ENCODE measurements around the gene STX1A.

The STX1A gene

DNA sequence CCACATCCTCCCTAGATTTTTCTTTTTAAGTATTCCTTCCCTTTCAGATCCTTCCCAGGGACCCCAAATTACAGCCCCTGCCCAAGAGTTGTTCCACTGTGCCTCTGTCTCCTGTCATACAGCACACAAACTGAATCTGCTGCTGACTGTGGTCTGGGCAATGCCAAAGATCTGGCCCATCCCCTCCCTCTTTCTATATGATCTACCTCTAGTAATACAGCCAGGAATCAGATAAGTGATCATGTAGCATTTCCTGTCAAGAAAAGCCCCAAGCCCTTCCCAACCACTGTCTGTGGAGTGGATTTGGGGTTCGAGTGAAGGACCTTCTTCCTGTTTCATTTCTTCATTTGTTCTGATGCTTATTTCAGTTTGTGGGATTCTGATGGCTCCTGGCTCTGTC, 6.7 kb downstream of the STX1A start:
- Histone ChIP-seq H3K9me3 (ENCODE audit: low read length) (no peaks in the 10 kb centered on the region), H3K4me3 (ENCODE audit: low read length) (no peak overlapping the region), H3K4me1 (ENCODE audit: insufficient read depth, low read length) (peaks cover 9% of the 10 kb centered on the region), H3K27me3 (ENCODE audit: insufficient read depth, low read length) (no peaks in the 10 kb centered on the region), H2AFZ (ENCODE audit: low read depth, low read length) (no peak overlapping the region), H3K36me3 (ENCODE audit: insufficient read depth, low read length) (no peaks in the 10 kb centered on the region)

DNA sequence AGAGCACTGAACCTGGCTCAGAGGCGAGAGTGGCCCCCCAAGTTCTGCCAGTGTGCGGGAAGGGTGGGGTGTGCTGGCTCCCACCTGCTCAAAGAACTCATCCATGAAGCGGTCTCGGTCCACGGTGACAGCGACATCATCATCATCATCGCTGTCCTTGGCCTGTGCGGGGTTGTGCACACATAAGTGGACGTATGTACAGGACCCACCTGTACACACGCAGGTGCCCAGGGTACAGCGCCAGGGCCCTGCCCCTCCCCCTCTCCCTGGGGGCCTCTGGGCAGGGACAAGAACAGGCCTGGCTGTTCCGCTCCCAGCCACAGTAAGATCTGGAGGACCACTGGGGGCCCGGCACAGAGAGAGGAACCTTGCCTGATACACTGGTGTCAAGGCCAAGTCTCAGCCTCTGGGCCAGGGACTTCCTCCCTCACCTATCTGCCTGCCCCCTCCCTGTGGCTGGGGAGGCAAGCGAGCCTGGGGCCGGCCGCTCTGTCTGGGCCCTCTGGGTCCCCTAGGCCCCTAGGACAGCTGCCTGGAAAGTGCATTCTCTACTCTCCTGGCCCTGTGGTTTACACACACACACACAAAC, 10.4 kb downstream of the STX1A start:
- Histone ChIP-seq H3K36me3 (ENCODE audit: insufficient read depth, low read length) (peaks cover 3% of the 10 kb centered on the region), H3K4me1 (ENCODE audit: insufficient read depth, low read length) (no peaks in the 10 kb centered on the region), H3K27me3 (ENCODE audit: insufficient read depth, low read length) (no peaks in the 10 kb centered on the region), H3K4me3 (ENCODE audit: low read length) (no peak overlapping the region), H2AFZ (ENCODE audit: low read depth, low read length) (no peak overlapping the region), H3K9me3 (ENCODE audit: low read length) (no peaks in the 10 kb centered on the region)

DNA sequence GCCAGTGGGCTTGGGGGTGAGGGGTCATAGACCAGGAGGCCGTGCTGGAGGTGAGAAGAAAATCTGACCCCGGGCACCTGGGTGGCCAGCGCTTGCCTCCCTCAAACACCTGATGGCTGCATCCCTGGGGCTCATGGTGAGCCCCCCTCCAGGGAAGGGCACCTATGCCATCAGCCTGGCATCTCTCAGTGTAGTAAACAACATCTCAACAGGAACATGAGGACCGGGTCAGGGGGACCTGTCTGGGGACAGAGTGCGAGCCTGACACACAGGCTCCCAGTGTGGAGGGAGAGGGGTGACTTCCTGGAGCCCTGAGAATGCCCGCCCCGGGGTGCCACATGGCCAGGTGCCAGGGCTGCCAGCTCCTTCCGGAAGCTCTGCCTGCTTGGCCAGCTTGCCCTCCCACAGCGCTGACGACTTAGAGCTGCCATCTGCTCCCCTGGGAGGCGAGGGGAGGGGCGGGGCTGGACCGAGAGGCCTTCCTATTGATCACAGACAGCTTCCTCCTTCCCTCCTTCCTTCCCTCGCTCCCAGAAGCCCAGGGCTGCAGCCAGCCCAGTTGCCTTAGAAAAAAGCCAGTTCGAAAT, 12.3 kb downstream of the STX1A start:
- H3K27me3 ChIP-seq (ENCODE audit: insufficient read depth, low read length), result no peaks in the 10 kb centered on the region
- H2AFZ ChIP-seq (ENCODE audit: low read depth, low read length), result no peak overlapping the region
- no peaks in the 10 kb centered on the region for H3K9me3 ChIP-seq (ENCODE audit: low read length)
- H3K4me1 ChIP-seq (ENCODE audit: insufficient read depth, low read length), result no peaks in the 10 kb centered on the region
- H3K36me3 ChIP-seq (ENCODE audit: insufficient read depth, low read length), result peaks cover 9% of the 10 kb centered on the region
- H3K4me3 ChIP-seq (ENCODE audit: low read length), result no peak overlapping the region

DNA sequence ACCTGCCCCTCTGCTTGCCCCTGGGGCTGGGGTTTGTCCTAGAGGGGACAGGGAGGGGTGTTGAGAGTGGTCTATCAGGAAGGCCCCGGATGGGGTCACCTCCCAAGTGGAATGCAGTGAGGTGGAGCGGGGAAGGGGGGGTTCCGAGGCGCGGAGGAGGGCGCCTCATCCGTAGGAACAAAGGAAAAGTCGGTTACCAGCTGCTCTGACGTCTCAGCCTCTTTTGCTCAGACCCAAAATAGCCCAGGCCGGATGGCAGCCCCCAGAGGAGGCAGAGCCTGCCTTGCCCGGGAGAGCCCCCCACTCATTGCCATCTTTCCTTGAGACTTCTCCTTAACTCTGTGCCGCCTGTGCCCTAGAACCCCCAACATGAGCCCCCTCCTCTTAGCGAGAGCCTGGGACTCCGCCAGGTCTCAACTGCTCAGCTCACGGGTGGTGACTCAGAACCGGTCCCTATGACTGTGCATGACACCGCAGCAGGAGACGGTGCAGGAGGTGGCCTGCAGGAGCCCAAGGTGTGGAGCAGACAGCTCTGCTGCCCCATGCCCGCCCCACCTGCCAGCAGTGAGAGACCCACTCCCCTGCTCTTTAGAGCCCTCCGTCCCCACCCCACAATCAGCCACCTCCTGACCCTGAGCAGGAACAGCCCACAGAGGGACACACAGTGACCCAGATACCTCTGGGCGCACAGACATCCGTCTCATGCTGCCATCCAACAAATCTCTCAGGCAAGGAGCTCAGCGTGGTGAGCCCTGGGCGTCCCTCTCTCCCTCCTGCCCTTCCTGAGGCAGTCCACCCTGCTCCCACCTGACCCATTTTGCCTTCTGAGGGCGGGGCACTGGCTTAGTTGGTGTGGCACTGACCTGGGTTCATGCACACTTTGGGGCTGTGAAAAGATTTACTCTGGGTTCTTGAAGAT, 13.1 kb downstream of the STX1A start:
- no peaks in the 10 kb centered on the region for H3K9me3 ChIP-seq (ENCODE audit: low read length)
- no peak overlapping the region for H3K4me3 ChIP-seq (ENCODE audit: low read length)
- no peaks in the 10 kb centered on the region for H3K4me1 ChIP-seq (ENCODE audit: insufficient read depth, low read length)
- no peaks in the 10 kb centered on the region for H3K27me3 ChIP-seq (ENCODE audit: insufficient read depth, low read length)
- no peak overlapping the region for H2AFZ ChIP-seq (ENCODE audit: low read depth, low read length)
- H3K36me3 ChIP-seq (ENCODE audit: insufficient read depth, low read length), result peaks cover 9% of the 10 kb centered on the region

DNA sequence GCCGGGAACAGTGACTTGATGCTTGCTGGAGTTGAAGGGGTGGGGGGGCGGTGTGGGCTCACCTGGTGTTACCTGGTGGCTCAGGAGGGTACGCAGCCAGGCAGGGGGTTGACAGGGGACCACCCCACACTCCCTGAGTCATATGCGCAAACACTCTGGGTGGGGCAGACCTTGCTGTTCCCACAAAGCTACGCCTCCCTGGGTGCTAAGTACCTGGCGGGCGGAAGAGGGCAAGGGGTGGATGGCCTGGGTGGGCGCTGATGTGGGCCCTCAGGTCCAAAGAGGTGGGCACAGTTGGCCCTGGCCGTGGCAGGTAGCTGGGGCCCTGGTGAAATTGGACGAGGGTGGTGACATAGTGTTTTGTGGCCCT, 13.9 kb downstream of the STX1A start:
- H2AFZ ChIP-seq (ENCODE audit: low read depth, low read length), result no peak overlapping the region
- no peaks in the 10 kb centered on the region for H3K9me3 ChIP-seq (ENCODE audit: low read length)
- H3K27me3 ChIP-seq (ENCODE audit: insufficient read depth, low read length), result no peaks in the 10 kb centered on the region
- no peak overlapping the region for H3K4me3 ChIP-seq (ENCODE audit: low read length)
- H3K36me3 ChIP-seq (ENCODE audit: insufficient read depth, low read length), result peaks cover 9% of the 10 kb centered on the region
- no peaks in the 10 kb centered on the region for H3K4me1 ChIP-seq (ENCODE audit: insufficient read depth, low read length)

DNA sequence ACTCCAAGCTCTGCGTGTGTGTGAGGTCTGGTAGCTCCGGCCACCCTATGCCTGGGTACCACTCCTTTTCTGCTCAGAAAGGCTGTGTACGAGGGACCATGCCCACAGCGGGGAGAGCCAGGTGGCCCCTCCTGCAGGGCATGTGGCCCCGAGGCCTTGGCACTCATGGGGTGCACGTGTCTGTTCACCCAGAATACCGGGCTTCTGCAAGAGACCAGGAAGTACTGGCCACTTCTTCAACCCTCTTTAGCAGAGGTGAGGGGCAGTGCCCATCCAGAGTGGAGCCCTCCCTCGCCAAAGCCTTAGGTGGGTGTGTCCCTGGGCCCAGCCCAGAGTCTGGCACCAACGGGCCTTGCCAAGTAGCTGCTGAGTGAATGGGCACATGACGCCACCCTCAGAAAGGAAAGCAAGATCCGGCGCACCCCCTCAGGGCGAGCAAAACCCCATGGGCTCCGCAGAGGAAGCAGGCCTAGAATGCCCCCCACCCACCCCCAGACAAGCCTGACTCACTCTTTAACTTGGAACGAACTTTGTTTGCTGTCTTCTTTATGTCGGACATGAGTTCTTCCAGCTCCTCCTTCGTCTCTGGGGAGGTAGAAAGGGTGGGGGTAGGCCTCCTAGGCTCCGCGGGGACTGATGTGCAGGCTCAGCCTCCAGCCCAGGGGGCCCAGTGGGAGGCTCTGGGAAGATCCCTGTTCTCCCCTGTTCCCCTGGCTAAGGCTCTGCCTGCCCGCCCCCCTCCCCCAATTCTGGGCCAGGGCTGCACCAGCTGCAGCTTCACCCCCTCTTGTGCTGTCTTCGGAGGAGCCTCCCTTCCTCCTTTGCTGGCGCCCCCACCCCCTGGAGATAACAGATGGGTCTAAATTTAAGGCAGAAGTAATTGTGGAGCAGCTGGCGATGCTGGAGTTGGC, 14.6 kb downstream of the STX1A start:
- Histone ChIP-seq H3K4me3 (ENCODE audit: low read length) (no peak overlapping the region), H3K9me3 (ENCODE audit: low read length) (no peaks in the 10 kb centered on the region), H3K36me3 (ENCODE audit: insufficient read depth, low read length) (peaks cover 15% of the 10 kb centered on the region), H3K4me1 (ENCODE audit: insufficient read depth, low read length) (no peaks in the 10 kb centered on the region), H3K27me3 (ENCODE audit: insufficient read depth, low read length) (no peaks in the 10 kb centered on the region), H2AFZ (ENCODE audit: low read depth, low read length) (no peak overlapping the region)

DNA sequence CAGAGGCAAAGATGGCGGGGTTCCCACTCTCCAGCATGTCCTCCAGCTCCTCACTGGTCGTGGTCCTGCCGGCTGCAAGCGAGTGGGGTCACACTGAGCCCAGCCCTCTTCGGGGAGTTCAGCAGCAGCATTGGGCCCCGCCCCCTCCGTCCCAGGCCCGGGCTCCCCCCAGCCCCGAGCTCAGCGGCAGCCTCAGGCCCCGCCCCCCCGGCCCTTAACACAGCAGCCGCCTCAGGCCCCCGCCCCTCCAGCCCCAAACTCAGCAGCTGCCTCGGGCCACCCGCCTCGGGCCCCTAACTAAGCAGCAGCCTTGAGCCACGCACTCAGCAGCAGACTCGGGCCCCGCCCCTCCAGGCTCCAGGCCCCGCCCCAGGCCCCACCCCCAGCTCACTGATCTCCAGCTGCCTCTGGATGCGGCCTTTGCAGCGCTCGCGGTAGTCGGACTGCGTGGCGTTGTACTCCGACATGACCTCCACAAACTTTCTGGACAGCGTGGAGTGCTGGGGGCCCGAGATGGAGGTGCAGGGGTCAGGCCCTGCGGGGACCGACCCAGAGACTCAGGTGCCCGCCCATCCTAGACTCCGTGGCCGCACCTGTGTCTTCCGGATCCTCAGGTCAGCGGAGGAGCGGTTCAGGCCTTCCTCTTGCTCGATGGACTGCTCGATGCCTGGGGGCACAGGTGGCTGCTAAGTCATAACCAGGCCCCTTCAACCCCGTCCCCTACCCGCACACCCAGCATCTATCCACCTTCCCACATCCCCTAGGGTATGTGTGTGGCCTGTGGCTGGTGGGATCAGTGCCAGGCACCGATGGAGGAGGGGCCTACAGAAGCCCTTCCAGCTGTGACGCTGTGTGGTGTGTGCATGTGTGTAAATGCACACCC, 15.5 kb downstream of the STX1A start:
- H3K27me3 ChIP-seq (ENCODE audit: insufficient read depth, low read length), result no peaks in the 10 kb centered on the region
- H3K9me3 ChIP-seq (ENCODE audit: low read length), result no peaks in the 10 kb centered on the region
- no peak overlapping the region for H2AFZ ChIP-seq (ENCODE audit: low read depth, low read length)
- H3K4me1 ChIP-seq (ENCODE audit: insufficient read depth, low read length), result no peaks in the 10 kb centered on the region
- H3K4me3 ChIP-seq (ENCODE audit: low read length), result no peak overlapping the region
- peaks cover 24% of the 10 kb centered on the region for H3K36me3 ChIP-seq (ENCODE audit: insufficient read depth, low read length)

DNA sequence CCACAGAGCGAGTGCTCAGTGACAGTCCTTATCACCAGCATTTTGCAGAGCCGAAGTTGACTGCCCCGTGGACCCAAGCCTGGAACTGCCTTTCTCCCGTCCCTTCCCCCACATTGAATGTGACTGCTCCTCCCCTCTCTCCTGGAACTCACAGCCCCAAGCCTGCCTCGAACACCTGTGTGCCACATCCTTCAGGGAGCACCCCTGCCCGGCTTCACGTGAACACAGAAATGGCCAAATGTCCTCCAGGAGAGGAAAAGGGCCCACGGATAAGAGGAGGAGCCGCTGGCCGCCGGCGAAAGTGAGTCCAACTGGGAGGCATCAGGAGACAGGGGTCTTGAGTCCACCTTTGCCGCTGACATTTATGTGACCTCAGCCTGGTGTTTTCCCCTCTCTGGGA, 16.2 kb downstream of the STX1A start:
- Histone ChIP-seq H2AFZ (ENCODE audit: low read depth, low read length) (no peak overlapping the region), H3K36me3 (ENCODE audit: insufficient read depth, low read length) (peaks cover 31% of the 10 kb centered on the region), H3K9me3 (ENCODE audit: low read length) (no peaks in the 10 kb centered on the region), H3K4me3 (ENCODE audit: low read length) (no peak overlapping the region), H3K4me1 (ENCODE audit: insufficient read depth, low read length) (no peaks in the 10 kb centered on the region), H3K27me3 (ENCODE audit: insufficient read depth, low read length) (no peaks in the 10 kb centered on the region)

DNA sequence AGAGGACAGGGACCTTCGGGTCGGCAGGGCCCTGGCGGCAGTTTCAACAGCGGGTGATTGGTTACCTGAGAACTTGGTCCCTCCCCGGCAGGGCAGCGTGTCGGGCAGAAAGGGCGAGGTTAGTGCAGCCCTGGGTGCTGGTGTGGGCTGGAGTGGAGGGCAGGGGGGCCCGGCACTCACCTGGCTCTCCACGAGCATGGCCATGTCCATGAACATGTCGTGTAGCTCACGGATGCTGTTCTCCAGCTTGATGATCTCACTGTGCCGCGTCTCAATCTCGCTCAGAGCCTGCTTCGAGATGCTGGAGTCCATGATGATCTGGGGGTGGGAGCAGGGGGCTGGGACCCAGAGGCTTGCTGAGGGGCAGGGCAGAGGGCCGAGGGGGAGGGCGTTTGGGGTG, 16.8 kb downstream of the STX1A start:
- no peaks in the 10 kb centered on the region for H3K27me3 ChIP-seq (ENCODE audit: insufficient read depth, low read length)
- H3K4me1 ChIP-seq (ENCODE audit: insufficient read depth, low read length), result no peaks in the 10 kb centered on the region
- H3K36me3 ChIP-seq (ENCODE audit: insufficient read depth, low read length), result peaks cover 34% of the 10 kb centered on the region
- H3K9me3 ChIP-seq (ENCODE audit: low read length), result no peaks in the 10 kb centered on the region
- no peak overlapping the region for H2AFZ ChIP-seq (ENCODE audit: low read depth, low read length)
- H3K4me3 ChIP-seq (ENCODE audit: low read length), result no peak overlapping the region

DNA sequence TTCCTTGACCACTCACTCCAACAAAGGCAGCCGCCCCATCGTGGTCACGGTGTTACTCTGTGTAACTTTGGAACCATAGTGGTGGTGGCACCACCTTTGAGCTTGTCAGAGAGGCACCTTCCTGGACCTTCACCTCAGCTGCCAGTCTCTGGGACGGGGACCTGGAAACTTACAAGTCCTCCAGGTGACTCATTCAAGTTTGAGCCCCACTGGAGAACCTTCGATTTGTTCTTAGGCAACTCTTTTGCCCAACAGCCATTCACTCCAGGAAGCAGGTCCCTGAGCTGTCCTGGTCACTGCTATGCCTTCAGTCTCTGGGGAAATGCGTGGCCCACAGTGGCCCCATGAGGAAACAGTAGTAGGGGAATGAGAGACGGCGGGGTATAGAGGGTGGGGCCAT, 17.2 kb downstream of the STX1A start:
- Histone ChIP-seq H2AFZ (ENCODE audit: low read depth, low read length) (no peak overlapping the region), H3K27me3 (ENCODE audit: insufficient read depth, low read length) (no peaks in the 10 kb centered on the region), H3K9me3 (ENCODE audit: low read length) (no peaks in the 10 kb centered on the region), H3K4me1 (ENCODE audit: insufficient read depth, low read length) (no peaks in the 10 kb centered on the region), H3K4me3 (ENCODE audit: low read length) (no peak overlapping the region), H3K36me3 (ENCODE audit: insufficient read depth, low read length) (peaks cover 38% of the 10 kb centered on the region)

DNA sequence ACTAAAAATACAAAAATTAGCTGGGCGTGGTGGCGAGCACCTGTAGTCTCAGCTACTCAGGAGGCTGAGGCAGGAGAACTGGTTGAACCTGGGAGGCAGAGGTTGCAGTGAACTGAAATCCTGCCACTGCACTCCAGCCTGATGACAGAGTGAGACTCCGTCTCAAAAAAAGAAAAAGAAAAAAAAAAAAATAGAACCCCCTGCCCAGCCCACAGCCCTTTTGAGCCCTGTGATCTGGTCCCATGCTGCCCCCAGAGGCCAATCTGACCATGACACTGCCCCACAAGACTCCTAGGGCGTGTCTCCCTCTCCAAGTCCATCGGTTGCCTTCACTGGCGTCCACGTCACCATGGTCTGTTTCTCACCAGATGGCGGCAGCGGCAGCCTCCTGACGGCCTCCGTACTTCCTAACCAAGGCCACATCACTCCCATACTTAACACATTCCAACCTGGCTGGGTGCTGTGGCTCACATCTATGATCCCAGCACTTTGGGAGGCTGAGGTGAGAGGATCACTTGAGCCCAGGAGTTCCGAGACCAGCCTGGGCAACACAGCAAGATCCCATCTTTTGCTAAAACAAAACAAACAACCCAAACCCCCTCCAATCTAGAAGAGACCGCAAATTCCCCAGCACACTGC, 18.0 kb downstream of the STX1A start:
- Histone ChIP-seq H2AFZ (ENCODE audit: low read depth, low read length) (no peak overlapping the region), H3K36me3 (ENCODE audit: insufficient read depth, low read length) (peaks cover 45% of the 10 kb centered on the region), H3K4me3 (ENCODE audit: low read length) (no peak overlapping the region), H3K4me1 (ENCODE audit: insufficient read depth, low read length) (no peaks in the 10 kb centered on the region), H3K9me3 (ENCODE audit: low read length) (no peaks in the 10 kb centered on the region), H3K27me3 (ENCODE audit: insufficient read depth, low read length) (no peaks in the 10 kb centered on the region)
